ENCODE measurements around the gene TTC34.
"Not testable (repeated sequence)": the region's sequence is repeated elsewhere in the genome, so short reads cannot be mapped to it uniquely, and the experiment has no call there.

TTC34 gene

GRCh38 chr1:2657909-2658308, 143.6 kb downstream of the TTC34 start:
- not testable (repeated sequence) for H3K9me3 ChIP-seq (ENCODE audit: insufficient read depth, low read length); H3K79me2 ChIP-seq (ENCODE audit: low read length); H2AFZ ChIP-seq (ENCODE audit: low read depth, low read length); H3K4me1 ChIP-seq (ENCODE audit: low read length); H4K20me1 ChIP-seq (ENCODE audit: insufficient read depth, low read length); H3K27ac ChIP-seq (ENCODE audit: low read length); H3K4me3 ChIP-seq (ENCODE audit: low read length); H3K36me3 ChIP-seq (replicated peaks; ENCODE audit: low read depth, low read length); H3K9ac ChIP-seq (ENCODE audit: low read length); H3K27me3 ChIP-seq (ENCODE audit: low read depth, low read length); H3K4me2 ChIP-seq (ENCODE audit: low read length)

GRCh38 chr1:2657124-2657523, 144.4 kb downstream of the TTC34 start:
- H3K4me3 ChIP-seq (ENCODE audit: low read length); H3K79me2 ChIP-seq (ENCODE audit: low read length); H3K27me3 ChIP-seq (ENCODE audit: low read depth, low read length); H3K27ac ChIP-seq (ENCODE audit: low read length); H3K36me3 ChIP-seq (replicated peaks; ENCODE audit: low read depth, low read length); H3K4me1 ChIP-seq (ENCODE audit: low read length); H4K20me1 ChIP-seq (ENCODE audit: insufficient read depth, low read length); H3K9ac ChIP-seq (ENCODE audit: low read length); H3K4me2 ChIP-seq (ENCODE audit: low read length); H3K9me3 ChIP-seq (ENCODE audit: insufficient read depth, low read length); H2AFZ ChIP-seq (ENCODE audit: low read depth, low read length): not testable (repeated sequence)

GRCh38 chr1:2655598-2656434, 145.7 kb downstream of the TTC34 start:
- H2AFZ ChIP-seq (ENCODE audit: low read depth, low read length); H3K4me3 ChIP-seq (ENCODE audit: low read length); H3K27me3 ChIP-seq (ENCODE audit: low read depth, low read length); H3K27ac ChIP-seq (ENCODE audit: low read length); H3K79me2 ChIP-seq (ENCODE audit: low read length); H3K9me3 ChIP-seq (ENCODE audit: insufficient read depth, low read length); H3K4me2 ChIP-seq (ENCODE audit: low read length); H4K20me1 ChIP-seq (ENCODE audit: insufficient read depth, low read length); H3K9ac ChIP-seq (ENCODE audit: low read length); H3K36me3 ChIP-seq (replicated peaks; ENCODE audit: low read depth, low read length); H3K4me1 ChIP-seq (ENCODE audit: low read length): not testable (repeated sequence)

GRCh38 chr1:2654443-2654948, 147.0 kb downstream of the TTC34 start:
- not testable (repeated sequence) for H3K79me2 ChIP-seq (ENCODE audit: low read length); H3K36me3 ChIP-seq (replicated peaks; ENCODE audit: low read depth, low read length); H3K27ac ChIP-seq (ENCODE audit: low read length); H2AFZ ChIP-seq (ENCODE audit: low read depth, low read length); H3K9ac ChIP-seq (ENCODE audit: low read length); H3K27me3 ChIP-seq (ENCODE audit: low read depth, low read length); H3K4me3 ChIP-seq (ENCODE audit: low read length); H4K20me1 ChIP-seq (ENCODE audit: insufficient read depth, low read length); H3K9me3 ChIP-seq (ENCODE audit: insufficient read depth, low read length); H3K4me1 ChIP-seq (ENCODE audit: low read length); H3K4me2 ChIP-seq (ENCODE audit: low read length)

GRCh38 chr1:2653741-2654442, 147.6 kb downstream of the TTC34 start:
- H4K20me1 ChIP-seq (ENCODE audit: insufficient read depth, low read length); H3K27ac ChIP-seq (ENCODE audit: low read length); H3K36me3 ChIP-seq (replicated peaks; ENCODE audit: low read depth, low read length); H3K9ac ChIP-seq (ENCODE audit: low read length); H3K27me3 ChIP-seq (ENCODE audit: low read depth, low read length); H3K9me3 ChIP-seq (ENCODE audit: insufficient read depth, low read length); H3K4me2 ChIP-seq (ENCODE audit: low read length); H3K4me1 ChIP-seq (ENCODE audit: low read length); H2AFZ ChIP-seq (ENCODE audit: low read depth, low read length); H3K4me3 ChIP-seq (ENCODE audit: low read length); H3K79me2 ChIP-seq (ENCODE audit: low read length): not testable (repeated sequence)

- H3K36me3 ChIP-seq (replicated peaks; ENCODE audit: low read depth, low read length); H3K4me3 ChIP-seq (ENCODE audit: low read length); H3K79me2 ChIP-seq (ENCODE audit: low read length); H3K27ac ChIP-seq (ENCODE audit: low read length); H3K4me2 ChIP-seq (ENCODE audit: low read length); H3K27me3 ChIP-seq (ENCODE audit: low read depth, low read length); H2AFZ ChIP-seq (ENCODE audit: low read depth, low read length); H3K4me1 ChIP-seq (ENCODE audit: low read length); H3K9me3 ChIP-seq (ENCODE audit: insufficient read depth, low read length); H3K9ac ChIP-seq (ENCODE audit: low read length); H4K20me1 ChIP-seq (ENCODE audit: insufficient read depth, low read length): not testable (repeated sequence)
Measured at GRCh38 chr1:2652926-2653571, 148.4 kb downstream of the TTC34 start.

- not testable (repeated sequence) for H3K9ac ChIP-seq (ENCODE audit: low read length); H3K4me1 ChIP-seq (ENCODE audit: low read length); H3K79me2 ChIP-seq (ENCODE audit: low read length); H2AFZ ChIP-seq (ENCODE audit: low read depth, low read length); H3K9me3 ChIP-seq (ENCODE audit: insufficient read depth, low read length); H3K36me3 ChIP-seq (replicated peaks; ENCODE audit: low read depth, low read length); H3K4me3 ChIP-seq (ENCODE audit: low read length); H3K27ac ChIP-seq (ENCODE audit: low read length); H3K4me2 ChIP-seq (ENCODE audit: low read length); H4K20me1 ChIP-seq (ENCODE audit: insufficient read depth, low read length); H3K27me3 ChIP-seq (ENCODE audit: low read depth, low read length)
Measured at GRCh38 chr1:2652152-2652925, 149.2 kb downstream of the TTC34 start.
